ENCODE measurements around the gene DNAJC13.

DNAJC13 gene

GRCh38 chr3:132530624-132531023, 113.3 kb downstream of the DNAJC13 start:
- Mint-ChIP-seq H3K27ac (no peak overlapping the region), H3K4me1 (ENCODE audit: low read depth) (no peaks in the 10 kb centered on the region), H3K9me3 (no peaks in the 10 kb centered on the region), H3K36me3 (ENCODE audit: low read depth) (peaks cover 29% of the 10 kb centered on the region), H3K27me3 (ENCODE audit: low read depth) (no peaks in the 10 kb centered on the region), H3K4me3 (no peak overlapping the region)
- no peak for DNase-seq (ENCODE audit: low spot score)

- peak; percentile 45 for DNase-seq (ENCODE audit: low spot score)
- H3K9me3 Mint-ChIP-seq = no peaks in the 10 kb centered on the region
- peaks cover 18% of the 10 kb centered on the region for H3K36me3 Mint-ChIP-seq (ENCODE audit: low read depth)
- H3K4me1 Mint-ChIP-seq (ENCODE audit: low read depth) = no peaks in the 10 kb centered on the region
- no peak overlapping the region for H3K27ac Mint-ChIP-seq
- no peaks in the 10 kb centered on the region for H3K27me3 Mint-ChIP-seq (ENCODE audit: low read depth)
- H3K4me3 Mint-ChIP-seq = no peak overlapping the region
These were observed 118.5 kb downstream of the DNAJC13 start for GRCh38 chr3:132535575-132536441.

- no peak for DNase-seq (ENCODE audit: low spot score)
- Mint-ChIP-seq H3K27me3 (ENCODE audit: low read depth) (no peaks in the 10 kb centered on the region), H3K27ac (no peak overlapping the region), H3K9me3 (no peaks in the 10 kb centered on the region), H3K36me3 (ENCODE audit: low read depth) (peaks cover 21% of the 10 kb centered on the region), H3K4me1 (ENCODE audit: low read depth) (peaks cover under 1% of the 10 kb centered on the region), H3K4me3 (no peak overlapping the region)
These were observed 119.3 kb downstream of the DNAJC13 start for GRCh38 chr3:132536442-132537153.

GRCh38 chr3:132537297-132537696, 120.0 kb downstream of the DNAJC13 start:
- no peak for DNase-seq (ENCODE audit: low spot score)
- peaks cover 24% of the 10 kb centered on the region for H3K36me3 Mint-ChIP-seq (ENCODE audit: low read depth)
- peaks cover 6% of the 10 kb centered on the region for H3K4me1 Mint-ChIP-seq (ENCODE audit: low read depth)
- H3K27me3 Mint-ChIP-seq (ENCODE audit: low read depth) = no peaks in the 10 kb centered on the region
- no peaks in the 10 kb centered on the region for H3K9me3 Mint-ChIP-seq
- H3K4me3 Mint-ChIP-seq = no peak overlapping the region
- no peak overlapping the region for H3K27ac Mint-ChIP-seq

- H3K27ac Mint-ChIP-seq = no peak overlapping the region
- peaks cover 29% of the 10 kb centered on the region for H3K36me3 Mint-ChIP-seq (ENCODE audit: low read depth)
- no peaks in the 10 kb centered on the region for H3K9me3 Mint-ChIP-seq
- no peak for DNase-seq (ENCODE audit: low spot score)
- H3K4me1 Mint-ChIP-seq (ENCODE audit: low read depth) = peaks cover 14% of the 10 kb centered on the region
- no peak overlapping the region for H3K4me3 Mint-ChIP-seq
- no peaks in the 10 kb centered on the region for H3K27me3 Mint-ChIP-seq (ENCODE audit: low read depth)
These were observed 120.8 kb downstream of the DNAJC13 start for GRCh38 chr3:132538072-132538471.

GRCh38 chr3:132539681-132540080, 122.4 kb downstream of the DNAJC13 start:
- H3K27me3 Mint-ChIP-seq (ENCODE audit: low read depth) = no peaks in the 10 kb centered on the region
- no peak overlapping the region for H3K27ac Mint-ChIP-seq
- no peaks in the 10 kb centered on the region for H3K9me3 Mint-ChIP-seq
- H3K36me3 Mint-ChIP-seq (ENCODE audit: low read depth) = peaks cover 30% of the 10 kb centered on the region
- no peak for DNase-seq (ENCODE audit: low spot score)
- H3K4me3 Mint-ChIP-seq = no peak overlapping the region
- peaks cover 19% of the 10 kb centered on the region for H3K4me1 Mint-ChIP-seq (ENCODE audit: low read depth)

- no peak overlapping the region for H3K27ac Mint-ChIP-seq
- peaks cover 30% of the 10 kb centered on the region for H3K36me3 Mint-ChIP-seq (ENCODE audit: low read depth)
- H3K4me3 Mint-ChIP-seq = peak overlapping the region; percentile 15
- no peaks in the 10 kb centered on the region for H3K9me3 Mint-ChIP-seq
- H3K27me3 Mint-ChIP-seq (ENCODE audit: low read depth) = no peaks in the 10 kb centered on the region
- DNase-seq (ENCODE audit: low spot score) = no peak
- H3K4me1 Mint-ChIP-seq (ENCODE audit: low read depth) = peaks cover 21% of the 10 kb centered on the region
These were observed 125.3 kb downstream of the DNAJC13 start for GRCh38 chr3:132542577-132542976.

GRCh38 chr3:132543011-132543739, 125.9 kb downstream of the DNAJC13 start:
- DNase-seq (ENCODE audit: low spot score) = no peak
- H3K4me1 Mint-ChIP-seq (ENCODE audit: low read depth) = peaks cover 21% of the 10 kb centered on the region
- no peaks in the 10 kb centered on the region for H3K27me3 Mint-ChIP-seq (ENCODE audit: low read depth)
- no peaks in the 10 kb centered on the region for H3K9me3 Mint-ChIP-seq
- peaks cover 30% of the 10 kb centered on the region for H3K36me3 Mint-ChIP-seq (ENCODE audit: low read depth)
- H3K27ac Mint-ChIP-seq = no peak overlapping the region
- peak overlapping the region; percentile 15 for H3K4me3 Mint-ChIP-seq

GRCh38 chr3:132544130-132544529, 126.8 kb downstream of the DNAJC13 start:
- H3K27ac Mint-ChIP-seq = no peak overlapping the region
- no peak for DNase-seq (ENCODE audit: low spot score)
- no peak overlapping the region for H3K4me3 Mint-ChIP-seq
- H3K9me3 Mint-ChIP-seq = no peaks in the 10 kb centered on the region
- H3K36me3 Mint-ChIP-seq (ENCODE audit: low read depth) = peaks cover 29% of the 10 kb centered on the region
- H3K27me3 Mint-ChIP-seq (ENCODE audit: low read depth) = no peaks in the 10 kb centered on the region
- H3K4me1 Mint-ChIP-seq (ENCODE audit: low read depth) = peaks cover 23% of the 10 kb centered on the region

- DNase-seq (ENCODE audit: low spot score) = no peak
- H3K4me3 Mint-ChIP-seq = no peak overlapping the region
- no peaks in the 10 kb centered on the region for H3K27me3 Mint-ChIP-seq (ENCODE audit: low read depth)
- peaks cover 25% of the 10 kb centered on the region for H3K36me3 Mint-ChIP-seq (ENCODE audit: low read depth)
- H3K4me1 Mint-ChIP-seq (ENCODE audit: low read depth) = peaks cover 34% of the 10 kb centered on the region
- H3K9me3 Mint-ChIP-seq = no peaks in the 10 kb centered on the region
- H3K27ac Mint-ChIP-seq = no peak overlapping the region
These were observed 128.2 kb downstream of the DNAJC13 start for GRCh38 chr3:132545471-132545870.

- Mint-ChIP-seq H3K27ac (no peak overlapping the region), H3K4me3 (no peak overlapping the region), H3K36me3 (ENCODE audit: low read depth) (peaks cover 4% of the 10 kb centered on the region), H3K27me3 (ENCODE audit: low read depth) (no peaks in the 10 kb centered on the region), H3K4me1 (ENCODE audit: low read depth) (peaks cover 21% of the 10 kb centered on the region), H3K9me3 (no peaks in the 10 kb centered on the region)
- no peak for DNase-seq (ENCODE audit: low spot score)
These were observed 131.9 kb downstream of the DNAJC13 start for GRCh38 chr3:132549169-132549568.

GRCh38 chr3:132549890-132550578, 132.7 kb downstream of the DNAJC13 start:
- Mint-ChIP-seq H3K4me3 (peak overlapping the region; percentile 46), H3K4me1 (ENCODE audit: low read depth) (peaks cover 21% of the 10 kb centered on the region), H3K27ac (peak overlapping the region; percentile 76), H3K9me3 (no peaks in the 10 kb centered on the region), H3K36me3 (ENCODE audit: low read depth) (peaks cover 4% of the 10 kb centered on the region), H3K27me3 (ENCODE audit: low read depth) (no peaks in the 10 kb centered on the region)
- DNase-seq (ENCODE audit: low spot score) = peak; percentile 57

- peak overlapping the region; percentile 76 for H3K27ac Mint-ChIP-seq
- H3K9me3 Mint-ChIP-seq = no peaks in the 10 kb centered on the region
- H3K4me3 Mint-ChIP-seq = peak overlapping the region; percentile 37
- no peak for DNase-seq (ENCODE audit: low spot score)
- peaks cover 4% of the 10 kb centered on the region for H3K36me3 Mint-ChIP-seq (ENCODE audit: low read depth)
- peaks cover 19% of the 10 kb centered on the region for H3K4me1 Mint-ChIP-seq (ENCODE audit: low read depth)
- H3K27me3 Mint-ChIP-seq (ENCODE audit: low read depth) = no peaks in the 10 kb centered on the region
These were observed 133.4 kb downstream of the DNAJC13 start for GRCh38 chr3:132550579-132551305.

Data from T-helper 2 cell treated with Interferon-gamma antibody and Interleukin-4, amounts not matched to agents 5 μg/mL and 100 μg/mL, for 36 hours (primary cell).